ENCODE data around the gene FGF14.

The FGF14 gene

DNA sequence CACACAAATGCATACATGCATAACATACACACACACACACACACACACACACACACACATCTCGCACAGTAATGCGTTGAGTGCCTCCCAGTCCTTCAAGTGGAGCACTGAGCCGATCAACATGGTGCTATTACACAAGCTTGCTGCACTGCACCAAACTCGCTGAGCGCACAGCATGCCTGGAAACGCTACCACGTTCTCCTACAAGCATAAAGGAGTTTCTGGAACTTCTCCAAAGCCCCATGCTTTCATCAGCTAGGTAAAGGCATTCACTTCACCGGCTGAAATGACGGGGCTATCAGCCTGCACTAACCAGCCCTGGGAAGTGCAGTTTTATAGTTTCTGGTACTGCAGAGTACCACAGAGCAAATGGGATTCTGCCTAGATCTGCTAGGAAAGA lies 92.7 kb downstream of the FGF14 start:
- DNase-seq, result no peak

DNA sequence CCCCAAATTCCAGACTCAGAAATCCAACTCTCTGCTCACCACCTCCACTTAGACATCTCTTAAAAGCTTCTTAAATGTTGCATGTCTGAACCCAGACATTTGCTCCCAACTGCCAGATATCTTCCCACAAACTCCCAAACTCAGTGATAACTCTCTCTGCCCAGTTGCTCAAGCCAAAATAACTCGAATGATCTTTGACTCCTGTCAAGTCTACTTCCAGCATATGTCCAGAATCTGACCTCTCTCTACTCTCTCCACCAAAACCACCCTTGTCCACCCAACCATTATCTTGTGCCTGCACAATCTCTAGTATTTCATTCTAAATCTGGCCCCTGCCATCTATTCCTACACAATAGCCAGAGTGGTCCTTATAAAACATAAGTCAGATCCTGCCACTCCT lies 99.3 kb downstream of the FGF14 start:
- no peak for DNase-seq

DNA sequence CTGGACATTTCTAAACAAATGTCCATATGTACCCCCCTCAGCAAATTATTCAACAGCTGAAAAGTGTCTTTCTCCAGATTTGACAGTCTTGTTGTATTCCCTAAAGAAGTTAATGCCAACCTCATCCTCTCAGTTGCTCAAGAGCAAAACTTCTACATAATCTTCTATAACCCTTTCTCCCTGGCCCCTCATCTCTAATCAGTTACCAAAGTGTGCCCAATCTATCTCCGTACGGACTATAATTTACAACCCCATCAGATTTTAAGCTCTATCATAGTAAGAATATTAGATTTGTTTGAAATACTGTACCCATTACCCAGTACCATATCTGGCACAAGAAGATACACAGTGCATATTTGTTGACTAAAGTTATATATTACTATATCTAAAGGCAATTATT lies 101.5 kb downstream of the FGF14 start:
- no peak for DNase-seq

DNA sequence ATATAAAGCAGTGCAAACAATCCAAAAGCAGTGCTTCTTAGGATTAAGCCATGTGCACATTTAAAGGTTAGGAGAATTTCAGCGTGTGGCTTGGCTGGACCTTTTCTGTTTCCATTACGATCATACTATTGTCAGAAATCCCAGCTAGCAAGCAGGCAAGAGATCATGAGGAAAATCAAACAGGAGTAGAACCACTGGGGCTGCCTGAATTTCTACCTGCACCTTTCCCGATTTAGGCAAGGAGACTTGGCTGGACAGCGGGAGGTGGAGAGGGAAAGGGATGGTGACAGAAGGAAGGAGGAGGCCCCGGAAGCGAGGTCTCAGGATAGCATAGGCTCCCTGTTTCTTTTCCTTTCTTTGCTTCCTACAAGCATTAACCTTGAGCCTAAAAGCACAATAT lies 102.5 kb downstream of the FGF14 start:
- no peak for DNase-seq

DNA sequence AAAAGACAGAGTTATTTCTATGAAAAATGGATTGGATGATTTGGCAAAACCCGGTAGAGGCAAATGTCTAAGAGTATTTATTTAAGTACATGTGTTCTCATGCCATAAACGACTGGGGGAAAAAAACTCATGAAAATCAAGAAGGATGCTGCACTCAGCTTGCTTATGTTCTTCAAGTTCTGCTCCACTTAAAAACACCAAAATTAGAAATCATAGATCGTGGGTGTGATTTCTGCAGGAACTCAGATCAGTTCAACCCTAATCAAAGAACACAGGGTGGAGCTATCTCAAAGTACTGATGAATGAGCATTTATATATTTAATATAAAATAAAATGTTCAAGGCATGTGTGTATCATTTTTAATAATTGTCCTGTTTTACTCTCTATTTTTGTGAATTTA lies 103.8 kb downstream of the FGF14 start:
- no peak for DNase-seq

DNA sequence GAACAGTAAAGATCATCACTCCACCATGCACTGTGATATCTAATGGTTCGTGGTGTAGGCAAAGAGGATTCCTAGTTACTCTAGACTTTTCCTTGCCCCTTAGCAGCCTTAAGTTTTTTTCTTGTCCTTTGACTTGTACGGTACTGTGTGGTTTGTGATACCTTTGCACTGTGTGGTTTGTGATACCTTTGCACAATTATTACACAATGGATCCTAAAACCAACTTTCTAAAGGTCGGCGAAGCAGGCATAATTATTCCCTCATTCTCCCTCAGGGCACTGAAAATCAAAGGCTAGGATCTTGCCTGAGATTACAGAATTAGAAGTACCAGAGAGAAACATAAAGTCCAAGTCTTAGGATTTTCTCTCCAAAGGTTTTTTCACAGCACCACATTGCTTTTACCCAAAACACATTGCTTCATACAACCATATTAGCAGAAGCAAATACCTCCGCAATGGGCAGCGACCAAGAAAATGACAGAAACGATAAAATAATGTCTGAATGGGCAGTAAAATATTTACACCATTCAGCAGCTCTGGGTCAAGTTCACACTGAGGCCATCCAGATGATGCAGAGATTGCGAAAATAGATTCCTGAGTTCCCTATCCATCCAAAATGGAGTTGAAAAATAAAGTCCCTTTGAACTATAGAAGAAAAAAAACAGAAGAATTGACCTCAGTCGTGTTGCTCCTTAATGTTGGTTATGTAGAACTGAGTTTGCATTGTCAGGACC lies 106.4 kb downstream of the FGF14 start:
- no peak for DNase-seq

DNA sequence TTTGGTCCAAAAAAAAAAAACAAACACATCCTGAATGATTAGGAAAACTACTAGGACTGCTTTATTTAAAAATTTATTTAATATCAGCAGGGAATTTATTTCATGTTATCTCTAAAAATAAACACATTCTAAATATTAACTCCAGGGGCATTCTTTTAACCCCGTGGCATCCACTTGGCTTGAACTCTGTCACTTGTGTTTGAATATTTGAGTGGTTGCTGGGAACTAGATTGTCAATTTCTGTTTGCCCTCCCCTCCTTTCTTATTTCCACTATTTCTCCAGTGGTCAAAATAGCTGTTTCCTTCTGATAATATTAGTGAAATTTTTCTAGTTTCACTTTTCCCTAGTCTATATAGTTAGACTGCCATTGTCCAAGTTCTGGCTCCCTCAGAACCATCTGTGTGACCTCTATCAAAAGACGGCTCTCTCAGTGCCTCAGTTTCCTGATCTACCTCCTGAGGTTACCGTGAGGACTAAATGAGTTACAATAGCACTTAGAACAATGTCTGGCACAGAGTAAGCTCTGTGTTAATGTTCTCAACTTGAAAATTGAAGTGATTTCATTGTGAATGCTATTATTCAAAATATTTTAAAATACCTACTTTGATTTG lies 107.3 kb downstream of the FGF14 start:
- DNase-seq, result no peak

DNA sequence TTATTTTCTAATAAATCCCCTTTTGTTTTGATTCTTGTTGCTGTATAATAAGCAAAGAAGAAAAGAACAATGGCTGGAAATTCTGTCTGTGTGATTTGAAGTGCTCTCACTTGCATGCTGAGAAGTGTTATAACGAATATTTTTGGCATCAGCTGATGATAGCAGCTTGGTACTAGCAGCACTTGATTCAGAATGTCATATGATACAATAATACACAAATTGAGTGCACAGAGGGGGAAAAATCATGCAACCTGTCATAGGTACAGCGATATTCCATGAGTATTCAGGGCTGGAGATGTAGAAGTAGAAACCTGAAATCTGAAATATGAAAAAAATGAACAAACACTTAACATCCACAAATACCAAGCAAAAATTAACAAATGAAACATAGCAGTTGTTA lies 108.1 kb downstream of the FGF14 start:
- DNase-seq, result no peak

DNA sequence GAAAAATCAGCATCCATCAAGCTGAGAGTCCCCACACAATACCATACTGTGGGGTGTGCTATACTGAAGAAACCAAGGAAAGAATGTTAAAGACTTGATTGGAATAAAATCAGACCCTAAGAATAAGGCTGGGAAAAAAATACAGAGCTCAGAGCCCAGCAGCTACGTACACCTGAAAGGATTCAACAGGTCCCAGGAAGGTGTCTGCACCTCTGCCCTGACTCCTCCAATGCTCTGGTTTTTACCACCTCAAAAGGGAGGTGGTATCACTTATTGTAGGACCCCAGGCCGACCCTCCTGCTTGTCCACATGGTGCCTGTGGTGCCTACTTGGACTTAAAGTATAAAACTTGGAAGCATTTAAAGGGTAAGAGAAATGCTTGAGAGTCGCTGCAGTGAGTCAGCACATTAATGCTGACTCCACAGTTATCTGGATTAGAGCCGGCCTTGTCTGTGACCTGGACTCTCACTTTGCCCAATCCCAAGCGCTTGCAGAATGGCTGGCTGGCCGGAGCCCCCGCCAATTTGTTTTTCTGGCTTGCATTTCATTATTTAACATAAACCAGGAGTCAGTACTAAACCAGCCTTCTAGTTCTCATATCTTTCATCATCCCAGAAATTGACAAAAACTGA lies 110.1 kb downstream of the FGF14 start:
- no peak for DNase-seq

DNA sequence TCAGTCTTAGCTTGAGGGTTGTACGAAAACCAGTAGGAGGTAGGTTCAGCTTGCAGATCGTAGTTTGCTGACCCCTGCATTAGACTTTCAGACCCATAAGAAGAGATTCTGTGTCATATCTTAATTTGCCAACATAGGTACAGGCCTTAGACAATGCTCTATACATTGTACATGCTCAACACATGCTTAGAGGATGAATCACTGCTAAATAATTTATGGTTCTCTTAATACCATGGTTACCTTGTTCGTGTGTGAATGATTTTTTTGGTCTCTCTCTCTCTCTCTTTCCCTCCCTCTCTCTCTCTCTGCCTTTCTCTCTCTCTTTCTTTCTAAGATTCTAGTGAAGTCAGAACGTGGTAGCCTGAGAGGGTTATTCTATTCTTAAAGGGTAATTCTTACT lies 112.2 kb downstream of the FGF14 start:
- no peak for DNase-seq

DNA sequence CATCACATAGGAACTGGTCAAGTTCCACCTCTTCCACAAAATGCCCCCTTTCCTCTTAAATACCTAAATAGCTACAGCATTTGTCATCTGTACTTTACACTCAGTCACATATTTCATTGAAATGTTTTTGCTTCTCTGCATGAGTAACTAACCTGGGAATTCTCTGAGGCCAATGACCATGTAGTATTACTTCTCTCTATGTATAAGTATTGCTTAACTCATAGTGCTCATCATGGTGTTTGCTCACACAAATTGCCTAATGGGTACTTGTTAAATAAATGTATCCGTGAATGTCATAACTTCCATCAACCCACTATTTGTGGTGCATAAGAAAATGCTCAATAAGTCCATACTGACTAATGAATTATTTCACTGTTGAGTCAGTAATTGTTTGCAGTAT lies 115.5 kb downstream of the FGF14 start:
- DNase-seq, result no peak

DNA sequence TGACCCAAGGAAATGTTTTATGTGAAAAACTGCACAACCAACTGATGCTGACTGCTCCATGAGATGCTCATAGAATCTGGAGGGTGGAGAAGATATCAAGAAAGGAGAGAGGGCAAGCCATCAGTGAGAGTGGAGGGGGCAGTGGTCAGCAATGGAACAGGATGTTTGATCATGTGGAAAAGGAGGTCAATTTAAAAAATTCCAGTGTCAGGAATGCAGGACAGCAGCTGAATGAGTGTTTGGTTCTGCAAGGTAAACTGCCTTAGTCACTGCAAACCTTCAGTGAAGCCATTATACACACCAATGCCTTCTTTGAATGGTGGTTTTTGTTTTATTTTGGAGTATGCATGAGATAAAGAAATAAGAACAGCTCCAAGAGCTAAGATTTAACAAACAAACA lies 121.5 kb downstream of the FGF14 start:
- no peak for DNase-seq

DNA sequence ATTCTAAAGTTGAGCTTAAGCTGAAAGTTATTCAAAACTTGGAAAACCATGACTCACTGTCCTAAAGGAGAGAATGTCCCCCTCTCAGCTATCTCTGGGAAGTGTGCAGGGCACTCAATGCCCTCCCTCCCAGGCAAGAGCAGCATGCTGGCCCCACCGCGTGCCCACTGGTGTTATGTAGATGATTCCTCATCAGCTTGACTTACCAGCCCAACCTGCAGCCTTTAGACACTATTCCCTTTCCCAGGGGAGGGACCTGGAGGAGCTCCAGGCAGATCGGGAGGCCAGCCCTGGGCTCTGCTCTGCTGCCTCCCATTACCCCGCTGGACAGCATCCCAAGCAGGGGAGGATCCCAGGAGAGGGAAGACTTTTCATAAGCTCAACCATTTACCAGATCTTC lies 124.6 kb downstream of the FGF14 start:
- DNase-seq, result no peak

DNA sequence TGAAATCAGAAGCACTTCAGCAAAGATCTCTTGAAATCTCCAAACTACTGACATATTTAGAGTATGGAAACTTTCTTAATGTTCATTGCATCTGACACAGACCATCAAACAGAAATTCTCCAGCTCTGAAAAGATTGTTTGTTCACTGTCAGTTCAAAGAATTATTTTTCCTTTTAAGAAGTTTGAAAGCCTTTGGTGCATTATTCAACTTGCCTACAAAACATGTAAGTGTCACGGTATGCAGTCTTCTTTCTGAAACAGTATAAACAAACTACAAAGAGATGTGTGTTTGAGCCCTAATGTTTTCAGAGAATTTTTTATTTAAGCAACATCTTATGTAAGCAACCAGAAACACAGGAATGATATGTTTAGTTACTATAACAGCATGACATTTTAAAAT lies 125.4 kb downstream of the FGF14 start:
- no peak for DNase-seq

DNA sequence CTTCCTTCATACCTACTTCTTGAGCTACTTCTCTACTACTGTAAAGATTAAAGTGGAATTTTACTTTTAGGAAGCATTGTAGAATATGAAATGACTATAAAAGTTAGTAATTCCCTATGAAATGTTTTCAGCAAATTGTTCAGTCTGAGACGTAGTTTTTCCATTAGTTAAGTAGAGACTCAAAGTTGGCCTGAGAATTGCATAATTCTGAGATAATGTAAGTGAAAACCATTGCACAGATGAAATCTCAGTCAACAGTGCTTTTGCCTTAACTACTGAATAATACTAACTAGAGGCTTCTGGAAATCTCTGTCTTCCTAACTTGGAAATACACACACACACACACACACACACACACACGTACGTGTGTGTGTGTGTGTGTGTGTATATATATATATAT lies 125.9 kb downstream of the FGF14 start:
- no peak for DNase-seq

DNA sequence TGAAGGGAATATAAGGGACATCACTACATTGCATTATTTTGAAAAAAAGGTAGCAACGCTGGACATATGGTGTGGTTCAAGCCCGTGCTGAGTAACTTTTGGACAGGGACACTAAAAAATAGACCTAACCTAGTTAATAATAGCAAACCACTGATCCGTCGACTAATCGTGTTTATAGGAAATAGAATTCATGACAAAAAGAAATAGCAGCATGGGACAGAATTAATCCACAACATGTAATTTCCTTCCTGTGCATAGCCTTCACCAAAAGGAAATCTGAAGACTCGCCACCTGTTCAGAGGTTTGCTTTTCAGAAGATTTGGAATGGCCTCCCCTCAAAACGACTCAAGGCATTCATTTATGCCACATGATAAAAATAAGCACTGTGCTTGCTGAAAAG lies 128.7 kb downstream of the FGF14 start:
- no peak for DNase-seq

DNA sequence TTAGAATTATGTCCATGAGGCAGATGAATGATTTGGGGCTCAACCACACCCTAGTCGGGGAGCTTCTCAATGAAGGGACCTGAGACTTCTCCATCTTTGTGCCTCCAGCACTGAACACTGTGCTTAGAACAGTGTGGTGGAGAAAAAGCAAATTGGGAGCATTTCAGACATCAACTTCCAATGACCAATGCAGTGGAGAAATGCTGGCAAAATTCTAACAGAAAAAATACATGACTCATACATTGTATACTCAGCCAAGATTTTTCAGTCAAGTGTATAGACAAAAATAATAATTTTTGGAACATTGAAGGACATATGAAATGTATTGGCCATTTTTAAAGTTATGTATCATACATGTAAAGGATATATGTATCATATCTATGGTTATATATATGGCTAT lies 134.7 kb downstream of the FGF14 start:
- no peak for DNase-seq

DNA sequence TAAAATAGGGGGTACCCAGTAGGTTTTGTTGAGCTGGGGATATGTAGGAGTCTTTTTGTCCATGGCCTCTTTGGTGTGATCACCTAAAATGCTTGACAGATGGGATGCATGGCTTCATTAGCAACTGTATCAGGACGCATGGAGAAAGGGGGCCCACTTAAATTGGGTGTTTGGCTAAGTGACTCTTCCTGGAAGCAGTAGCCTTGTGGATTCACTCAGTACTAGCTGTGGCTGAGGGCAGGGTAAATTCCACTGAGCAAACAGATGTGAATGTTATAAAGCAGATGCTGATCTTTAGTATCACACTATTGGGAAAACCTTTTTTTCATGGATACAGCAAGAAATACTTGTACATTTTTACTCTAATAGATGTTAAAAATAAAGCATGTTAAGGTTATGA lies 140.0 kb downstream of the FGF14 start:
- no peak for DNase-seq

DNA sequence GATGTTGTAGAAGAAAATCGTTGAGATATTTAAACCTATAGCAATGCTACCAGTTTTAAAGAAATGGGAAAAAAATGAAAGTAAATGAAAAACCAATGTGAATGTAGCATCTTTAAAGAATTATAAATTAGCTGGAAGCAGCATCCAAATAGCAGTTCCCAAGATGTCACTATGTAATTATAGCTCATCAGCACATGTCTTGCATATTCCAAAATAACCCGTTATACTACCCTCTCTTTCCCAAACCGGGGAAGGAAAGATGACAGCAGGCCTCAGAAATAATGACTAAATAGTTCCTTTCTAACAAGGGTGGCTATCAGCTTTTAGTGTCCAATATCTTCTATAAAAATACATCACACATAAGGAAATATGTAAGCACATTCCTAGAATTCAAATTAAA lies 140.5 kb downstream of the FGF14 start:
- DNase-seq, result no peak

DNA sequence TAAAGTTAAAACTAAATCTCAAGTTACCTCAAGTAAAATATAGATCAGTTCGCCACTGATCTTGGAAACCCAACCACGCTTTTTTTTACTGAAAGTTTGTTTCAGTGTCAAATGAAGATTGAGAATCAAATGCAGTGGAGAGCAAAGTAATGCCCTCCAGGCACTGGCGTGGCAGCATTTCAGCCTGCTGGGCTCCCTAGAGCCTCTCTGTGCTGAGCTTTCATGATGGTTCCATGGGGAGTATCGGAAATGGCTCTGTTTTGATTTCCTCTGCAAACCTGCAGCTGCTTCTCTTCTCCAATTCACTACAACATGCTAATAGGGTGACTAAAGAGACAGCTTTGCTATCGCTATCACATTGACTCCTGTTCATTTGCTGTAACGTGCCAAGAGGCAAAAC lies 141.6 kb downstream of the FGF14 start:
- DNase-seq, result no peak

DNA sequence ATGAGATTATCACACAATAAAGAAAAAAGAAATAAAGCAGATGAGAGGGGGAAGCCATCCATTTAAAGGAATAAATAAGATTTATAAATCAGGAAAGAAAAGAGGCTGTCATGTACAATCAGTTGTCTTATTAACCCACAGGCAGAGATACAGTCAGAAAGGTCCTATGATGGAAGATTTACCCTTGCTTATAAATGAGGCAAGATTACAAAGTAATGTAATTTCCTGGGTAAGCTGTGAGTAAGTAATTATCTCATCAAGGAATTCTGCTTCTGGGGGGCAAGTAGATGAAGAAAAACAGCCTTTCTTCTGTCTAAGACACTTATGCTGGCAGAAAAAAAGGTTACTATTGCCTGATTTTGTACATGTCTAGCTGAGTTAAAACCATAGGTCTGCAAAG lies 146.4 kb downstream of the FGF14 start:
- DNase-seq, result no peak

DNA sequence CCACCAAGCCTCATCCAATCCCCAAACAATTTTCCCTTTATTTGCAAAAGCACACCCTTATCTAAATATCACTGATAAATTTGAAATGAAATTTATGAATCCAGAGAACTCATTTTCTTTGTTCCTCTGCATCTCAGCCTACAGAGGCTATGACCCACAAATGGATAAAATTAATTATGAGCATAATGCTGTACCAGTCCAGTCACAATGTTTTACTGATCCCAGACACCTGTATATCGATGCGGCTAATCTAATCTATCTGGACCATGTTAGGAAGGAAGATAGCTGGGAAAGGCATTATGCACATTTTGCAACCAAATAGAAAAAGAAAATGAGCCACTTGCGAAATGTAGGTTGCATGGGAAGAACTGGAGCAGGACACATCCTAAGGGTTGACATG lies 150.0 kb downstream of the FGF14 start:
- DNase-seq, result no peak

DNA sequence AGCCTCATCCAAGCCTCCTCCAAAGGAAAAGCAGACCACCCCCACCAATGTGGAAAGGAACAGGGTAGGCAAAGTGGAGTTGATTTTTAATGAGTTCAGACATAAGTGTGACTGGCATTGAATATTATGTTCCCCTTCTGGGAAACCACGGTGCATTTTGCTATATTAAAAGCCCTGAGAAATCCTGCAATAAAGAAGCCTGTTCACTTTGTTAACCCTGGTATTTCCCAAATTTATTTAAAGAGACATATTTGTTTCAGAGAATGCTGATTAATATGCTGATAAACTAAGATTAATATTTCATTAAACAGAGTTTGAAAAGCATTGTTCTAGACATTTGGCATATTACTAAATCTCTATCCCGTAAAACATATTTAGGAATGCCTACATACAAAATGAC lies 151.4 kb downstream of the FGF14 start:
- no peak for DNase-seq

DNA sequence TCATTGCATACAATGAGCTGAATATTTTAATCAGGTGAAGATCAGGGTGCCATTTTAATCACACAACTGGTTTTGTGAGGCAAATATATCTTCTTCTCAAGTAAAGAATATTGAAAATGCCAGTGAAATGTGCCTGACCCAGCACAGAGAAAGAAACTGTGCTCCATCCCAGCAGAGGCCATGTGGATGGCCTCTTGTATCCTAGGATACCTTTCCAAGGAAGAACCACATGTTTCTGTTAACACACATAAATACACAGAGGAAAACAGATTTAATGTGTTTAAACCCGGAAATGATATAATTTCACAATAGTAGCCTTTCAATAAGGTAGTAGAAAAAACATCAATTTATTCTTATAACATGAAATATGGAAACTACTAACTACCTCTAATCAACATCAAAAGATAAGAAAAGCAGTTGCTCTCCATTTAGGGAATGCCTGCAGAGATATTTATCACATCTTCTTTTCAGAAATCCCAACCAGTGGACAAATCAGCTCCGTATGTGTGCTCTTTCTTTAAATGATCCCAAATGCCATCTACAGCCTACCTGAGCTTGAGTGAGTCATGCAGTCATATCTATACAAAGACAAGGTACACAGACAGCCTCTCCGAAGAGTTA lies 157.1 kb downstream of the FGF14 start:
- DNase-seq, result no peak
